ENCODE measurements around the gene WIPF1.

The WIPF1 gene, protein sequence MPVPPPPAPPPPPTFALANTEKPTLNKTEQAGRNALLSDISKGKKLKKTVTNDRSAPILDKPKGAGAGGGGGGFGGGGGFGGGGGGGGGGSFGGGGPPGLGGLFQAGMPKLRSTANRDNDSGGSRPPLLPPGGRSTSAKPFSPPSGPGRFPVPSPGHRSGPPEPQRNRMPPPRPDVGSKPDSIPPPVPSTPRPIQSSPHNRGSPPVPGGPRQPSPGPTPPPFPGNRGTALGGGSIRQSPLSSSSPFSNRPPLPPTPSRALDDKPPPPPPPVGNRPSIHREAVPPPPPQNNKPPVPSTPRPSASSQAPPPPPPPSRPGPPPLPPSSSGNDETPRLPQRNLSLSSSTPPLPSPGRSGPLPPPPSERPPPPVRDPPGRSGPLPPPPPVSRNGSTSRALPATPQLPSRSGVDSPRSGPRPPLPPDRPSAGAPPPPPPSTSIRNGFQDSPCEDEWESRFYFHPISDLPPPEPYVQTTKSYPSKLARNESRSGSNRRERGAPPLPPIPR

DNA sequence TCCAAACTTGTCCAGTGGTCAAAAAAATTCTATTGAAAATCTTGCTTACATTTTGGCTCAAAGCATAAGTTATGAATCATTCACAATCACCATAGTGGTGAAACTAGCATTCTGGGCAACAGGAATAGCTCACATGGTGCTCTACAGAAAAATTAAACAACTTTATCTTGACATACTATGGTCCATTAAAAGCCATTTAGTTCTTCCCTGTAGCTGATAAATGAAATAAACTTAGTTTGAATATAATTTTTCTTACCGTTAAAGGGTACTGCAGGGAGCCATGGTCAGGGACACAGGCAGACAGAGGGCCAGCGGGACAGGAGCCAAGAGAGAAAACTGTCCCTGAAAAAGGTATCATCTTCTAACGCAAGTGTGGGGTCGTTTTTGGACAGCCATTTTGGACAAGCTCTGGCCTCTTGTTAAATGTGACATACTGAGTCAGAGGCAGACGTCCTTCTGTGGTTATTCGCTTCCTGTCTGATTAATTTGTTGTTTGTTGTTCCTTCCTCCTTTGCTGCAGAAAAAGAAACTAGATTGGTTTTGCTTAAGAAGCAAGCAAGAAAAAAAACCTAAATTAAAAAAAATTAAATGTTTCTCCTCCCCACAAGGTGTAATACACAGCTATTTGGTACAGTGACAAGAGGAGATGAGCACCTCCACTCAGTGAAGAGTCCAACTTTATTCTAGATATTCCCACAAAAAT, at the start of gene WIPF1:
Gene WIPF1 (minus strand): TSS at position 460 of the 703 bp plus-strand sequence. CDS start 12,231 bp downstream, outside the sequence.
- DNase-seq (ENCODE audit: low read depth) = peak; percentile 40

DNA sequence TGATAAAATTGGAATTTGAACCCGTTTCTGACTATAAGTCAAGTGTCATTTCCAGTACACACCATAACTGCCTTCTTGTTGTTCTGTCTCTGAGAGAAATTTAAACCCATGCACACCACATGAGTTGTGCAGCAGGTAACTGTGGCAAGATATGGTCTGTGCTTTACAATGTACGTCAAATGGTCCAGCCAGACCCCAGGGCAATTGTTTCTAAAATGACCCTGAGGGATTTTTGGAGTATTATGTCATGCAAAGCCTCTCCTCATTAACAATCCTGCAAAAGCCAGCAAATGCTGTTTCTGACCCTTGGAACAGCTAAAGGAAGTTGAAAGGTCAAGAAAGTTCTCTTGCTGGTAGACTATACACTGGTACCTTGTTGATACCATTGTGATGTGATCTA, 47.7 kb upstream of the WIPF1 start:
- no peak for DNase-seq (ENCODE audit: low read depth)

DNA sequence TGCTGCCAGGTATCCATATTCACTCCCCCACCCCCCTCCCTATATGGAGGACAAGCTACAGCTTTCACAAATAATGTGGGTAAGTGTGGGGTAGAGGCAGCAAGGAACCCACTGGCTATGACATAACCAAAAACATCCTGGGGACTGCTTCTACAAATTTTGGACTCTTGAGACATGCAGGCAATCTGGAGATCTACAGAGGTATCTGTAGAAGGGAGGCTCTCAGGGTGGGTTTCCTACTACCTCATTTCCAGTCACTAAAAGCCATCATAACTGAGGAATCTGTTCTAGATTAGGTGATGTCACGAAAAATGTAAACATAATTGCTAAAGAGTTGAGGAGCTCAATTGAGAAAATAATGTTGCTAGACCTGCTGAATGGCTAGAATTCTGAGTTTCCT, 46.8 kb upstream of the WIPF1 start:
- DNase-seq (ENCODE audit: low read depth) = no peak

DNA sequence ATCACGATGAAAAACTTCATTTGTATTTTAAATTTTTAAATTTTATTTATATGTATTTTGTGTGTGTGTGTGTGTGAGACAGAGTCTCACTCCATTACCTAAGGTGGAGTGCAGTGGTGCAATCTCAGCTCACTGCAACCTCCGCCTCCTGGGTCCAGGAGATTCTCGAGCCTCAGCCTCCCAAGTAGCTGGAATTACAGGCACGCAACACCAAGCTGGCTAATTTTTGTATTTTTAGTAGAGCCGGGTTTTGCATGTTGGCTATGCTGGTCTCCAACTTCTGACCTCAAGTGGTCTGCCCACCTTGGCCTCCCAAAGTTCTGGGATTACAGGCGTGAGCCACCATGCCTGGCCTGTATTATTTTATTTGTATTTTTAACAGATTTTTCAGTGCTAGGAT, 45.8 kb upstream of the WIPF1 start:
- DNase-seq (ENCODE audit: low read depth) = no peak

DNA sequence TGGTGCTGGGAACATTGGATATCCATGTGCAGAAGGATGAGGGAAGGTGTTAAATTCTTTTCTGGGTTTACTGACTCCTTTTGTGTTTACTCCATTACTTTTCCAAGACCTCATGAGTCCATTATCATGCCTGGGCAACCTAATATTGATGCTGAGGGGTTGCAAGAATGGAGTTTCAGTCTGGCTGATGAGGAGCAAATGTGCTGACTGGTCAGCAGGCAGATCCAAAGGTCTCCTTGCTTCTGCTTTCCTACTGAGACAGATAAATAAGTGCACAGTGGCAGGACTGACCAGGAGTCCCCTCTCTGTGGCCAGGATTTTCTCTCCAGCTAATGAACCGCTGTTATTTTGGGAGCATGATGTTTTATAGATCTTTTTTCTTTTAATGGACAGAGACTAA, 43.6 kb upstream of the WIPF1 start:
- no peak for DNase-seq (ENCODE audit: low read depth)

DNA sequence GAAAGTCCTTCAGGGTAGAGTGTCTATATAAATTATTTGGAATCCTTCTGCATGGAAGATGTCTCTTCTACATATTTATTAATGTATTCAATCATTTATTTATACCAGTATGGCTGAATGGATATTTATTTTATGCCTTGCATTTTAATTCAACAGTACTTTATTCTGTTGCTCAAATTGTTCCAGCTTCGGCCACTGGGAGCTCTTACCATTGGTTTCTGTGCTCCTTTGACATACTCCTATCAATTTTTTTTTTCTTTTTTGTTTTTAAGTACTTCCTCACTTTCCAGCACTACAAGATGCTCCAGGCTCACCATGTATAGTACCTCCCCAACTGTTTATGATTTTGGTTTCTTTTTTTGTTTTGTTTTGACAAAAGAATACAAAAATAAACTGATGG, 39.4 kb upstream of the WIPF1 start:
- DNase-seq (ENCODE audit: low read depth) = no peak

DNA sequence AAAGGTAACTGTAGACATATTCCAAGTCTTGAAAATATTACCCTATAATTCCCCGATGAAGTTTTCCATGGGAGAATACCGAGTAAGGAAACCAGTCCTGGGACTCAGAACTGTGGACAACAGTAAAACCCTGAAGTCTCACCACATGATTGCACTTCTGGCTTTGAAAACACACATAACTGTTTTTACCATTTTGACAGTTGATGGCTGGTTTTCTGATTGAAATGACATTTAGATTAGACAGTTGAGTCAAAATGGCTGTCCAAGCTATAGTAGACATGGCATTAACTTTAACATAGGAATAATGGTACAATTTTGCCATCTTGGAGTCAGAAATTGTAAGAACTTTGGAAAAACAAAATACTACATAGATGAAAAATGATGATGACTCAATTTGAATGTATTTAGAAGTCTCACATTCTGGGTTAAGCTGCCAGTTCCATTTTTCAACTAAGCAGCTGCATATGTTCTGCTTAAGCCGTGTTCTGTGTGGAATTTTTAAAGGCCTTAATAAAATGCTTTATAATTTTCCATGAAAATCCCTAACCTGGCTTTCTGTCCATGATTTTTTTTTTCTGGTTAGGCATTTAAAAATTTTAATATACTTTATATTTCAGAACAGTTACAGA, 38.3 kb upstream of the WIPF1 start:
- DNase-seq (ENCODE audit: low read depth) = no peak

DNA sequence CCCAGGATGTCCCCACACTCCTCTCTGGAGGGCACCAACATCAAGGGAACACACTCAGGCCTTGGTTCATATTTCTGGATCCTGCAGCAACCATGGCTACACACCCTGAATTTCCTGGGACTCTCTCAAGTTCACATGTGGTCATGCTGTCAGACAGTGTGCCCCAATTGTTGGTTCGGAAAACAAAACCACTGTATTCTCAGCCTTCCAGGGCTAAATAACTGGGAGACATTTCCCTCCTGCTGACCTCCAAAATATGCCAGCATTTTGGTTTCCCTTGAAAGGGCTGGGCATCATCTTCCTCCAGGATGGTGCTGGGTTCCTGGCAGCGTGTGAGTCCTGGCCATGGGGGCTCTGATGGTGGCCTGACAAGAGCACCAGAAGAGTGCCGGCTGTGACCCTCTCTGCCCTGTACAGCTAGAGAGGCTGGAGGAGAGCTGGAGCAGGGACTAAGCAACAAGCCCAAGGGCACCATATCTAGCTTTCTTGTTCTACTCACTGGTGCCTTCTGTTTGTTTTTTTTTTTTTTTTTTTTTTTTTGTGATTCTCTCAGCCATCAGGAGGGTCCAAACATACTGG, 37.5 kb upstream of the WIPF1 start:
- DNase-seq (ENCODE audit: low read depth) = no peak

DNA sequence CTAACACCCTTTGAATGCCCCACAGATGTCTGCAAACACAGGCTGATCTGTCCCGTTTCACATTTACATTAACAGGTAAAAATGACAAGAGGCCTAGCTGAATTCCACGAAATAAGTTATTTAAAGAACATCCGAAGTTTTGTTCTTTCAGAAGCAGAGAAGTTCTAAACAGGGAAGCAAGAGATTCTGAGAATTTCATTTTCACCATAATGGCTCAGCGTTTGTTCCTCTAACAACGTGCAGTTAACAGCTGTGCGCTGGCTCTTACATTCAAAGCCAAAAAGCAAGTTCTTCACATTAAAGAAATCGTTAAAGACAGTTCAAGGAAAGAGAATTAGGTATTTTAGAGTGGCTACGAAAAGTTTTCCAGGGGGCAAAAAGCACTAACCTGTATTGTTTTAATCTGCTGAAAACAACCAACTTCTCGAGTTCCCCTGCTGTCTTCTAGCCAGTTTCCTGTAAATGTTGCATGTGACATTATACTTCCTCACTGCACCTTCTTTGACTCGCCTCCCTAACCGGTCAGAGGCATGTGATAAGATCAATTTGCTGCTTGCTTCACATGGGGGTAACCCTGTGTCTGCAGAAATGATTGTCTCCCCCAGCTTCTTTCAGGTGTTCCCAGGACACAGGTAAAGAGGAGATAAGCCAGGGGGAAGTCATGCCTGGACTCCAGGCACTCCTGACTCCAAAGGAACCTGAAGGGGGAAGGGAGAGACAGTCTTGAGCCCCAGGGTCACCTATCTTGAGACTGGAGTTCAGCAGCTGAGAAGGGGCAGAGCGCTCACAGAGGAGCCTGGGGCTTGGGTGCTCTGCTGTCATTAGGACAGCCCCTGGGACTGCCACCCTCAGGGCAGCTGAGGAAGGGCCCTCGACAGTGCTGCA, 36.8 kb upstream of the WIPF1 start:
- DNase-seq (ENCODE audit: low read depth) = peak; percentile 29

DNA sequence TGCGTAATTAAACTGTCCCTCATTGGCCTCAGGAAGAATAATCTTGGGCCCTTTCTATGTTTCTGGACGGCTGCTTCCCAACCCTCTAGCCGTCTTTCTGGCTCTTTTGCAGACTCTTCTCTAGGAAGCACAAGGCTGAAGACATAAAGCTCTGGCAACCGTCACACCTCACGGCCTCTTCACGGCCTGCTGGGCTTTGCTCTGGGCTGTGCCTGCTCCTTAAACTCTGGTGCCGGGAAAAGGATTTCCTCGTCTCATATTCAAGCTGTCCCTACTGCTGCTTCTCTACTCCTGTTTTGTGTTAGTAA, 36.0 kb upstream of the WIPF1 start:
- no peak for DNase-seq (ENCODE audit: low read depth)

DNA sequence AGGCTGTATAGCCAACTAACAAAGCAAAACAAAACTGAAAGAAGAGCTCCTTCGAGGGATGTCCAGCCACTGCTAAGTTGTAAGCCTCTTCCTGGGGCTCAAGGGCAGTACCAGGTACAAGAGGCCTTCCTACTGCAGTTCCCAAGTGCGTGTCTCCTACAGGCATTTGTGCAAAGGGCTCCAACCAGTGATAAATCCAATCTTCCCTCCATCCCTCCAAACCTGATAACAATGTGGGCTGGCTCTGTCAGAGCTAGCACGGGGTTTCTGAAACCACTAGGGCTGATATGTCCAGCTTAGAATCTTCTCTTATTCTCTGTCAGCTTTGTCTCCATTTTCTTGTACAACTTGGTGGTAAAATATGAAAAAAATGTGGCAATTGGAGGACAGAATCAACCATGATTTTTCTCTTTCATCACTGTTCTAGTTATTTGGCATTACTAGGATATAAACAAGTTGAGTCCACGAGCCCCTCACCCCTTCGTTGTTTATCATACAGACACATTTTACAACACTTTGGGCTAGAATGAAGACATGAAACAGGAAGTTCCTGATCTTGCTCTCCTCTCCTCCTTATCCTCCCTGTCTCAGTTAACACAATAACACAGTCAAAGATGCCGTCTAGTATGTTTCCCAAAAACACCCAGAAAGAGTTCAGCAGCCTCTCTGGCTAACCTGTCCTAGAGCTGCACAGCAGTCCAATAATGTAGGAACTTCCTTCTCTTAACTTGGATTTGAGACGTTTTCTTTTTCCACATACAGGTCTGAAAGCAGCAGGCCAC, 35.4 kb upstream of the WIPF1 start:
- no peak for DNase-seq (ENCODE audit: low read depth)

DNA sequence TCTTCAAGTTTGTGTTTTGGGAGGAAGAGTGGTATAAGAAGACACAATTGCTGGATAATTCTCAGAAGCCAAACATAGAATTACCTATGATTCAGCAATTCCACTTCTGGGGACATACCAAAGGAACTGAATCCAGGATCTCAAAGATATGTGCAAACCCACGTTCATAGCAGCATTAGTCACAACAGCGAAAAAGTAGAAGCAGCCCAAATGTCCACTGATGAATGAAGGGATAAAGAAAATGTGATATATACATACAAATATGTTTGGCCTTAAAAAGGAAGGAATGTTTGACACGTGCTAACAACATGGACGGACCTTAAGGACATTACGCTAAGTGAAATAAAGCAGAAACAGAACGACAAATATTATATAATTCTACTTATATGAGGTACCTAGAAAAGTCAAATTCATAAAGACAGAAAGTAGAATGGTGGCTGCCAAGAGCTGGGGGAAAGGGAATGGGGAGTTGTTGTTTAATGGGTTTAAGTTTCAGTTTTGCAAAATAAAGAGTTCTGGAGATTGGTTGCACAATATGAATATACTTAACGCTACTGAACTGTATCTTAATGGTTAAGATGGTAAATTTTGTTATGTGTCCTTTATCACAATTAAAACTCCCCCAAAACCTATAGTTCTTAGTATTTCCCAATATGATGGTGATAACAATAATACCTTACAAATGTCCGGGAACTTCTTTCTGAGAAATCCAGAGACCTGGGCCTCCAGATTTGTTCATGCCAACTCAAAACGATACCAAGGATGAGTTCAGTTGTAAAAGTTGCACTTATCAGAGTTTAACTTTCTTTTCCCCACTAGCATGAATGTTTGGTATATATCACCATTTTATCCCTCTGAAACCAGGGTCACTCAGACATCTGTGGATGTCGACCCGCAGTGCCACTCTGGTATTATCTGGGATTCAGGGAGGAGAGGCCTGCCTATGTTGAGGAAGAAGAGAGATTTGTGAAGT, 33.7 kb upstream of the WIPF1 start:
- DNase-seq (ENCODE audit: low read depth) = no peak

DNA sequence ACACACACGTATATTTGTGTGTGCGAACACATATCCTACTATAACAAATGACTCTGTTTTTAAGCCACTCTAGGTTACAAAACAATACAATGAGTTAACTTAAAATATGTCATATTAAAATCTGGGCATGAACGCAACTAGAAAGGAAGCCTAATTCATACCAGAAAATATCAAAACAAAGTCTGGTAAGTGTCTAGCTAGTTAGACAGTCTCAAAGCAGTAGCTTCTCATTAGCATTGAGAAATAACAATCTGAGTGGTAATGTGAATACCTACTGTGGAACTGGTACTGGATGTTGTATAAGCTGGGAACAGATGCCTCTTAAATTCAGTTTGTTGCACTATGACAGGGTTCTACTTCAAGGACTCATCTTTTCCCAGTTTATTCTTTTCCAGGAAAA, 32.5 kb upstream of the WIPF1 start:
- no peak for DNase-seq (ENCODE audit: low read depth)

DNA sequence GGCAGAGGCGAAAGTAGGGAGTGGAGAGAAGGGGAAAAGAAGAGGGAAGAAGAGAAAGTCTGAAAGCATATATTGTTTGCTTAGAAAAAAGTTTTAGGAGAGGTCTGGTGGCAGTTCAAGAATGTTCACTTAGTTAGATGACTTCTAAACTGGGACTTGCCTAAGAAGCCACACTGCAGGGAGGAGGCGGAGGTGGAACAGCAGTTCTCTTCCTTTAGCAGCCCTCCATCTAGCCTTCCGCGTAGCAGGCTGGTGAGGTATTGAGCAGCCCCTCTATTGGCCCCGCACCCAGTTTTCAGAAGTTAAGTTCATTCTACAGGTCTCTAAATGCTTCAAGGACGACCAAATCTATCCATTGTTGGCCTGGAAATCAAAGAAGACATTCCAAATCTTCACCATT, 31.9 kb upstream of the WIPF1 start:
- no peak for DNase-seq (ENCODE audit: low read depth)

DNA sequence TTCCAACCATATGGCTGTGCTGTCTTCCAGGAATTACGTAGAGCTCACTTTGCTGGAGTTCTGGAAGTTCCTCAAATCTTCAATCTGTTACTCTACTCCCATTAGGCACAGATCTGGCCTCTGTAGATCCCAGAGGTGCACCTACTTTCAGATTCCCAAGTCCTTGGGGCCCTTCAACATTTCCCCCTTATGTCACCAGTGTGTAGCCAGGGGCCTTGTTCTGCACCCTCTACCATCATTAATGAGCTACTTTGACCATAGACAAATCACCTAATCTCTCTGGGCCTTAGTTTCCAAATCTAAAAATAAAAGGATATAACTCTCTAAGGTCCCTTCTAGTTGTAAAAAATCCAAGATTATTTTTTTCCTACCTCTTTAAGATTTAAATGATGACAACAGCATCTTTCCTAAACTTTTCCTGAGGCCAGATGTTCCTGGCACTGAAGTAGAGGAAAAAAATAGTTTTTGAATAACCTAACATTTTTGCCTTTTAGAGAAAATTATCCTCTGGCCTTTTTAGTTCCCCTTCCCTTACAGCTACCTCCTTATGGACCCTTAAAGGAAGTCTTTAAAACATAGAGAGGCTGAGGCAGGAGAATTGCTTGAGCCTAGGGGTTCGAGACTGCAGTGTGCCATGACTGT, 31.0 kb upstream of the WIPF1 start:
- no peak for DNase-seq (ENCODE audit: low read depth)

DNA sequence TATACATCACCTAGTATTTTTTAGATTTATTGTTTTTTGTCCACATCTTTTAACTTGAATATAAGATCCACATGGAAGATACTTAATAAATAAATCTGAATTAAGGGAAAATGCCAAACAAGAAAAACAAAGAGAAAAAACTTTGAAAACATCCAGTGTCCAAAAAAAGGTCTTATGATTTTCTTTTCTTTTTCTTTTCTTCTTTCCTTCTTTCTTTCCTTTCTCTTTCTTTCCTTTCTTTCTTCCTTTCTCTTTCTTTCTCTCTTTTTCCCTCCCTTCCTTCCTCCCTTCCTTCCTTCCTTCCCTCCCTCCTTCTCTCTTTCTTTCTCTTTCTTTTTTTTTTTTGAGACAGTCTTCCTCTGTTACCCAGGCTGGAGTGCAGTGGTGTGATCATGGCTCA, 29.6 kb upstream of the WIPF1 start:
- DNase-seq (ENCODE audit: low read depth) = no peak

DNA sequence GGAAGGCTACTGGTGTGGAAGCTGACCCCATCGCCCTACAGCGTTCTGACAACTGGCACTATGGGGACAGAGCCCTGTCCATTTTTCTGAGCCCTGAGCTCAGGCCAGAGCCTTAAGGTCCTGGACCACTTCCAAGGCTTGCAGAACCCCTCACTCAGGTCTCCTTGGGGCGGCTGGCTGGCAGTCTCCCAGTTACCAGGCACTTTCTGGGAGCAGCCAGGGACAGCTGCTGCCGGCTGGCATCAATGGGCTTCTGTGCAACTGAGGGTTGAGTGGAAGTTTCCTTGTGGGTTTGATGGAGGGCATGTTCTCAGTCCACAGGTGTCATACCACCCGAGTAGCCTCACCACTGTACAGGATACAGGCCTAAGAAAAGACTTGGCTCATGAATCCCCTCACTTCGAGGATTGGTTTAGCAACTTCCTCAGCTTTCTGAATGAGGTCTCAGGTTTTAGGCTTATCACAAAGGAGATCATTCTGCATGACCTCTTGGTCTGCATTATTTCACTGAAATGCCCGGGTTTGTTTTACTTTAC, 27.4 kb upstream of the WIPF1 start:
- DNase-seq (ENCODE audit: low read depth) = no peak

DNA sequence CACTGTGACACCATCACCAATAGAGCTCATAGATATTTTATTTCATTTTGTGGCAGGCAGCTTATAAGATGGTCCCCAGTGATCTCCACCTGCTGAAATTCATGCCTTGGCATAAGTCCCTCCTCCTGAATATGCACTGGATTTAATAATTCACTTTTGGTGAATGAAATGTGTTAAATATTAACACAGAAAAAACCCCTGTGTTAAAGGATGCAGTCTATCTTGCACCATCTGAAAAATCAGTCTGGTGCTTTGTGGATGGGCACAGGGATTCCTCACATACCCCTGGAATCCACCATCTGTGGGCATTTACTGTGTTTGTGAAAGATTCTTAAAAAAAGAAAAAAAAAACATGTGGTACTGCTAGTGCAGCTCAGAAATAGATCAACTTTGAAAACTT, 26.1 kb upstream of the WIPF1 start:
- no peak for DNase-seq (ENCODE audit: low read depth)

DNA sequence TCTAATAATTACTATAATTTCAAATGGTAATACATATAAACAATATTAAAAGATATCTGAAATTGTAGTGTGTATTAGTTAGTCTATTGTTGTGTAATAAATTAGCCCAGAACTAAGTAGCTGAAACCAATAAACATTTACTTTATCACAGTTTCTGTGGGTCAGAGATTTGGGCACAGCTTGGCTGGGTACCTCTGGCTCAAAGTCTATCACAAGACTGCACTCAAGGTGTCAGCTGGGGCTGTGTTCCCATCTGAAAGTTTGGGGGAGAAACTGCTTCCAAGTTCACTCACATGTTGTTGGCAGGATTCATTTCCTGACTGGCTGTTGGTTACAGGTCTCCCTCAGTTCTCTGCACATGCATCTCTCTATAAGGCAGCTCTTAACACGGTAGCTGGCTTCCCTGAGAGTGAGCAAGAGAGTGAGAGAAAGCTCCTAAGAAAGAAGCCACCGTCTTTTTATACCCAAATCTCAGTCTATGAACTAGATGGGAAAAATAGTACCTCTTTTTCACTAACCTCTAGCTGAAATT, 25.6 kb upstream of the WIPF1 start:
- no peak for DNase-seq (ENCODE audit: low read depth)

All from activated gamma-delta T cell treated with anti-CD3 and anti-CD28 coated beads, Interleukin-2, amount 50 U/mL, for 16 hours (primary cell).